ENCODE data around the gene AKAP6. TPM values are rescaled to one million over a fixed set of nuclear protein-coding genes. Genes with fewer than 3 reads are reported as not detected.

The AKAP6 gene
- 0.92 and 2.7 TPM in 2 replicates for total RNA-seq (2014; rRNA removed; shearing (Covaris generic))
- 0.19 and 0.54 TPM in 2 replicates for polyA plus RNA-seq (2014; cell fraction: nucleus; rRNA removed)

DNA sequence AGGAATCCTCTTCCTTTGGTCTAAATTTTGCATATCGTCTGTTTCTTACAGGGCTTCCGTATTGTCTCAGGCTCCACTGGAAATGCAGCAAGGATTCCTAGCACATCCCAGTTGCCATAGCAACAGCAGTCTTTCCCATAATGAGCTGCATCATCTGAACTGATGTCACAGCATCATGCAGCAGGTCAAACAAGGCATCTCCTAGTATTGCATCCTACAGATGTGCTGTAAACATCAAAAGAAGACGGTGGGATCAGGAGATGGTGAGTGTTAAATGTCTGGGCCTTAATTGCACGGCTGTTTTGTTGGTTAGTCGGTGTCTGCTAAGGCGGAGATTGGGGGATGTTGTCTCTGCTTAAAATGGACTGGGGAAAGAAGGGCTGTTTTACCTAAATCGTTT, at the start of gene AKAP6:
Gene AKAP6 (plus strand): TSS at position 153 of the 400 bp plus-strand sequence. CDS start 104,196 bp downstream, outside the sequence.
- no peak for DNase-seq (ENCODE audit: extremely low read depth, low read depth)

GRCh38 chr14:32286602-32287001, 42.5 kb upstream of the AKAP6 start:
- no peak for DNase-seq (ENCODE audit: extremely low read depth, low read depth)

- DNase-seq (ENCODE audit: extremely low read depth, low read depth), result no peak
Measured at GRCh38 chr14:32296366-32296765, 32.7 kb upstream of the AKAP6 start.

DNA sequence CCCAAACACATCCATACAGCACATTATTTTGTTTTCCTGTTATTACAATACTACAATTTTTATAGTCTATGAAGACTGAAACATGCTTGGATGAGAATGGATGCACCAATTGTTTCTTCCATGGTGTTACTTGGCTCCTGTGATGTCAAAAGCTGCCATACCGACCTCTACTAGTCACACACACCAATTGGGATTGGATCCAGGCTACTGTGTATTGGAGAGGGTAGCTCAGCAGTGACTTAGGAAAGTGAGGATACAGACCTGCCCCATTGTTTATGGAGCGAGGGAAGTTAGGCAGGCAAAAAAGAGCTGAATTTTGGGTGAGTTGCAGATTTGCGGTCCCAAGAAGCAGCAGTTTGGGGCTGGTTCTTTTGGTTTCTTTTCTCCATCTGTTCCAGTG, 30.8 kb upstream of the AKAP6 start:
- no peak for DNase-seq (ENCODE audit: extremely low read depth, low read depth)

- DNase-seq (ENCODE audit: extremely low read depth, low read depth), result no peak
Measured at GRCh38 chr14:32300136-32300535, 29.0 kb upstream of the AKAP6 start.

DNA sequence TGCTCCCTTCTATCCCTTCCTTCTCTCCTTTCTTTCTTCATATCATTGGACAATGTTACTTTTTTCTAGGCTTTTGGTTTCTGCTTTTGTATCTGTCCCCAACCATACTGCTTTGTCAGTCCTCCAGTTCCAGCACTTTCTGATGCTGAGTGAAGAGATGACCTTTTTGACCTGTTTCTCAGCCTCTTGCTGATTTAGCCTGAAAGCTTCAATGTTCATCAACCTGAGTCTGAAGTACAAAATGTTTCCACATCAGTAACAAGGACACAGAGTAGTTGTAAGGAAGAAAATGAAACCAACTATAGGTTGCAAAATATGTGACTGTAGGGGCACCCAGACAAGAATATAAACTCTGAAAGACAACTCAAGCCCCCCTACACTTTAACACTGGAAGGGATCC, 25.2 kb upstream of the AKAP6 start:
- DNase-seq (ENCODE audit: extremely low read depth, low read depth), result no peak

DNA sequence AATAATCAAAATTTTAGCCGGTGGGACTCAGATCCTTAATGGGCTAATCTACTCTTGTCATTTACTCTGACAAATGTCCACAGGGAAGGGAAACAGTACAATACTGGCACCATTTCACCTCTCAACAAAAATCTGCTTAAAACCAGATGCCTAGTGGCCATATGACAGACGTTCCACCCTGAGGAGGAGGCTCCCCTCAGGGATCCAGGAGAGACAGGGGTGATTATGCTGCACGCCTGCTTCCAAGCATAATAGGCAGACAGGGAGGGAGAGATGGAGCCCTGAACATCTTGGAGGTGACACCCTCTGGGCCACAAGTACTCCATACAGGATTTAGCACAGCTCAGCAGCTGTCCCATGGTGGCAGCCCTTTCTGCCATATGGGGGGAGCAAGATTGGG, 24.8 kb upstream of the AKAP6 start:
- no peak for DNase-seq (ENCODE audit: extremely low read depth, low read depth)

DNA sequence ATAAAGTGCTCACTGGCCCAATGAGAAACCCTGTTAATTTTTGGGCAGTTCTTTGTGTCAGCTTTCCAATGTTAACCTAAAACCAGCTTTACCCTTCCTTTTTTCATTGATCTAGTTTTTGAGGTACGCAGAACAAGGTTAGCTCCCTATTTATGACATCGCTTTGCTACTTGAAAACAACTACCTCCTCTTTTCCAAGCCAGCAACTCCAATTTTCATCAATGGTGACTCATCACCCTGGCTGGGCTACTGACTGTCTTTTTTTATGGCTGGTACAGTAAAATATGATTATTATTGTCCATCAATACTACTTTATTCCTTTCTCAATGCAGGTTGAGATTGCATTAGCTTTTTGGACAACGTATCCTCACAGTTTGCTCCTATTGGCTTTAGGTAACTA, 22.5 kb upstream of the AKAP6 start:
- DNase-seq (ENCODE audit: extremely low read depth, low read depth), result no peak

DNA sequence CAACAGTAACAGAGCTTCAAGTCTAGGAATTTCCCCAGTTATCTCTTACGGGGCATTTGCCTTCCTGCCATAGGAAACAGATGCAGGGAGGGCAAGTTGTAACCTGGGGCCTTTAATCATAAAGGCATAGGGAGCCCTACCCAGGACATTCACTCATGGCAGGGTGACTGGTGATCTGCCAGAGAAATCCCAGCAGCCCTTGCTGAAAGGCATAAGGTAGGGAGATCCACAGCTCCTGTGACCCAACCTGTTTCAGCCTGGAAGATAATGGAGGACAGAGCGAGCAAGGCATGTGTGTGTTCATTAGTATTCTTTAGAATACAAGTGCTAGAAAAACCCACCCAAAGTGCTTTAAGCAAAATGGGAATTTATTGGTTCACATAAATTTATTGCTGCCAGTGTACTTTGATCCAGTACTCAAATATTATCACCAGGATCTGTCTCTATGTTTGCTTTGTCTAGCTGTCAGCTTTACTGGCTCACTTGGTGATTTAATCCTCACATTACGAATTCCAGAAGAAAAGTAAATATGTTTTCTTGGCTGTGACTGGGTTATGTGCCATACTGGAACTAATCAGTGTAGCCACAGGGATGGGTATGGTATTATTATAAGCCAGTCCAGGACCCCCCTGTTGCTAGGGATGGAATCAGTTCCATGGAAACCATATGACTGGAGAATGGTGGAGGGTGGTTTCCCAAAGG, 21.1 kb upstream of the AKAP6 start:
- DNase-seq (ENCODE audit: extremely low read depth, low read depth), result no peak

GRCh38 chr14:32310876-32311275, 18.2 kb upstream of the AKAP6 start:
- no peak for DNase-seq (ENCODE audit: extremely low read depth, low read depth)

GRCh38 chr14:32311294-32312009, 17.6 kb upstream of the AKAP6 start:
- DNase-seq (ENCODE audit: extremely low read depth, low read depth), result no peak

- no peak for DNase-seq (ENCODE audit: extremely low read depth, low read depth)
Measured at GRCh38 chr14:32312010-32312331, 17.1 kb upstream of the AKAP6 start.

GRCh38 chr14:32313844-32314376, 15.2 kb upstream of the AKAP6 start:
- no peak for DNase-seq (ENCODE audit: extremely low read depth, low read depth)

DNA sequence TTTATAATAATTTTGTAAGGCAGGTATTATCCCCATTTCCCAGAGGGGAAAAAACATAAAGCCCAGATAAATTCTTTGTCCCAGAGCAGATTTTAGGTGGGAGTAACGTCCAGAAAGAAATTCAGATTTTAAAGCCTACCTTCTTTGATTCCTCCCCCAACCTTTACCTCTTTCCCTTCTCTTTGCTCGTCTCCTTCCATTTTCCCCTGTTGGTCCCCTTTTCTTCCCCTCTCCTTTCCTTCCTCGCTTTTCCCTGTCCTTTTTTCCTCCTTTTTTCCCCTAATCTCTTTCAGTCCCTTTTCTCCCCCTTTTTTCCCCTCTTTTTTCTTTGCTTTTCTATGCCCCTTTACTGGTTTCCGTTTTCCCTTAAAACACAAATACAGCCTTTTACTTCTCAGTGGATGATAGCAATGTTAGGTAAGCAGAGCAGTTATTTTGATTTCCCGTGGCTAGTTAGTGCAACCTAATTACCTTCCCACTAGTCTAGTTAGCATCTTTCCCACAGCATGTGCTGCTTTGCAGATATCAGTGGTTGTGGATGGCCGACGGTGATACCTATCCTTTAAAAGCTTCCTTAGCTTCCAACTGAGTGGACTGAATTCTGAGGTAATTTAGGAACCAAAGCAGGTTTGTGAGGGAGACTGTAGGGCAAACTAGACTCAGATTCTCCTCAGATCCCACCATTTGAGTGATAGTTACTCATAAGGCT, 10.9 kb upstream of the AKAP6 start:
- DNase-seq (ENCODE audit: extremely low read depth, low read depth), result no peak

- DNase-seq (ENCODE audit: extremely low read depth, low read depth), result no peak
Measured at GRCh38 chr14:32319368-32320049, 9.6 kb upstream of the AKAP6 start.

GRCh38 chr14:32324601-32325000, 4.5 kb upstream of the AKAP6 start:
- no peak for DNase-seq (ENCODE audit: extremely low read depth, low read depth)

- DNase-seq (ENCODE audit: extremely low read depth, low read depth), result no peak
Measured at GRCh38 chr14:32327255-32327961, 1.7 kb upstream of the AKAP6 start.

DNA sequence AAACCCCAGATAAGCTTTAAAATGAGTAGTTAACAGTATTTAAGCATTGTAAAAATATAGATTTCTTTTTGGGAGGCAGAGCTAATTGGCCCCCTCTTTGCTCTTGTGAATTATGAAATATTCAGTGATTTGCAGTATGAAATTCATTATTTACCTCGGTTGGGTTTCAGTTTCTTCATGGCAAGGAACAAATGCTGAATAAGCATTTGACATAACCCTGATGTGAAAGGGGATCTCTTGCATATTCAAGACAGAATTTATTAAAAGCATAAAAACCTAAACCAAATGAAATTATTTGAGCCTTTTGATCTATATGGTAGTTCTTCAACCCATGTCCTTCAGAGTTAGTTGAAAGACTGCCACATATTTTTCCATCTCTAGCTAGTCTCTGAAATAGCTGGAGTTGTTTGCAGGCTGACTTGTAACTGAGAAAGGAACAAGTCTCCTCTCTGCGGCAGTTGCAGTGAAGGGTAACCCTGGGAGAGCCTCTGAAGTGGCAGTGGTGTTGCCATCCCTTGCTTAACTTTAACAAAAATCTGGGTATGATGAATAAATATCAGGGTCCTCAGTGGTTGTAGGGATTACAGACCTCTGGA, 690 bp downstream of the AKAP6 start:
- no peak for DNase-seq (ENCODE audit: extremely low read depth, low read depth)

DNA sequence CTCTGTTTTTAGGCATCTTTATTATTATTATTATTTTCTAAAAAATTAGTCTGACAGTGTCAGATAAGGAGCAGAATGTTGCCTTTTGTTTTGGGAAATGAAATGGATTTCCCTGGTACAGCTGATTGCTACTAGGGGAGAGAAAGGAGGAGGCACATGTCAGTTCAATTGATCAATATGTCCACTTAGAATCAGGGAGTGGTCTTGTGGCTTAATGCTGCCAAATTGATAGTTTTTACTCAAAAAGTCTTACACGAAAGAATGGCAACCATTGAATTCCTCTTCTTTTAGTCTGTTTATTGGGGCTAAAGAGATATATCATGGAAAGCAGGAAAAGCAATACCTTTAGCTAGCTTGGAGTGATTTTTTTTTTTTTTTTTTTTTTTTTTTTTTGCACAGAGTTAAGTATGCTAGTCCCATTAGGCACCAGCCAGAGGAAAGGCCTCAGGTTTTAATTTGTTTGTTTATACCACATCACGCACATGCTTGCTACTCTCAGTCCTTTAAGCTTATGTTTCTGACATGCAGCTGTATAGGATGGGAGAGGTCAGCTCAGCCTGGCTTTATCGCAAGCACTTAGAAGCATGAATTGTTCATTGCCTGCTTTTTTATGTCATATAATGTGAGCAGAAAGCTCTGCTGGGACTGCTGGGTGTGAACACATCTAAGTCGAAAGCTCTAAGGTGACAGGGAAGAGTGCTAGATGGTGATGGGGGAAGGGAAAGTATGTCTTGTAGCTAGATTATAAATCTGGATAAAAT, 1.4 kb downstream of the AKAP6 start:
- no peak for DNase-seq (ENCODE audit: extremely low read depth, low read depth)
